ENCODE data around the gene PIK3AP1.

The PIK3AP1 gene

DNA sequence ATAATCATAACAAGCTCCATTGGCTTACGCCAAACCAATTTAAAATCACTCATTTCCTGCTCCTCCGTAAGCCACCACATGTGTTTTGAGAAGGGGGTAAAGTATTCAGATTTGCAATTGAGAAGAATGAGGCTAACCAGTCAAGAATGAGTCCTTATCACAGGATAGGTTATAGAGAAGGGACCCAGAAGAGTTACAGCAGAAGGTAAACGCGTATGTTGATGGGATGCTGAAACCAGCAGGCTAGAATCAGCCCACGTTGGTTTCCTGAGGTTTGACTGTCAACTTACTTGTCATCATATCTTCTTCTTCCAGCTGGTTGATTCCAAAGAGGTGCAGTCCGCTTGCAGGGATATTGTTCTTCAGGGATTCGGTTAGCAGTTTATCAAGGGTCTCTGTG lies 69.4 kb downstream of the PIK3AP1 start:
- 93% methylated on average over 7 of the region's 7 CpGs for WGBS
- no peak overlapping the region for H3K4me3 ChIP-seq (ENCODE audit: low read length)
- no peak overlapping the region for H3K27ac ChIP-seq (ENCODE audit: low read depth, low read length)
- no peaks in the 10 kb centered on the region for H3K27me3 ChIP-seq (ENCODE audit: insufficient read depth, low read length)
- H3K36me3 ChIP-seq (ENCODE audit: insufficient read depth, low read length), result no peaks in the 10 kb centered on the region
- H3K9ac ChIP-seq (ENCODE audit: low read depth, low read length), result no peak overlapping the region
- no peaks in the 10 kb centered on the region for H3K4me1 ChIP-seq (ENCODE audit: insufficient read depth, low read length)
- no peaks in the 10 kb centered on the region for H3K9me3 ChIP-seq (ENCODE audit: insufficient read depth, low read depth, low read length)

DNA sequence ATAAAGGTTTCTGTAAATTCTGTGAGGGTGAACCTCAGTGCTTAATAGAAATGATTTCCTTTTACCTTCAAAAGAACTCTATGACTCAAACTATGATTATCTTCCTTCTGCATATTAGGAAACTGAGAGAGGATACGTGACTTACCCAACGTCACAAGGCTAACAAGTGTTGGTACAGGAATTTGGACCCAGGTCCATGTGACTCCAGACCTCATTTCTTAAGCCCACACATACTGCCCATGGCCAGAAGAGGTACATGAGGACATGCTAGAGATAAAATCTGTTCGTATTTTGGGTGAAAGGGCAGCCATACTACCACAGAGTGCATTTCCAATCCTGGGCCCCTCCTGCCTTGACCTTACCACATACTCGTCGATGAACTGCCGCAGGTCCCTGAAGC lies 72.0 kb downstream of the PIK3AP1 start:
- H3K27ac ChIP-seq (ENCODE audit: low read depth, low read length), result no peak overlapping the region
- H3K9ac ChIP-seq (ENCODE audit: low read depth, low read length), result no peak overlapping the region
- no peaks in the 10 kb centered on the region for H3K36me3 ChIP-seq (ENCODE audit: insufficient read depth, low read length)

DNA sequence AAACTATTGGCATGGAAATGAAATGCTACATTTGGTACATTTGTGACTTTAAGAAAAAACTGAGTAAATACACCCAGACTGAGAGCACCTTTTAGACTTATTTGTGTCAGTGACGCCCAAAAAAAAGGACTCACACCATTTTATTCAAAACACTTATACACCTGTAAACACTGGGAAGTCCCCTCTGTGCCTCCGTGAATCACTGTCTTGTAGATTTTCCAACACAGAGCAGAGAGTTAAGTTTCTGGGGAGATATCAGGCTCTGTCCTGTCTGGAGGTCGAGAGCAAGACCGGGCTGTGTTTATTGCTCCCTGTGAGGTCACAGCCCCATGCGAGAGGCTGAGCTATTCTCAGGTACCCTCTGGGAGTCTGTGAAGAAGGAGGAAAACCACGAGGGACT lies 72.8 kb downstream of the PIK3AP1 start:
- H3K36me3 ChIP-seq (ENCODE audit: insufficient read depth, low read length), result no peaks in the 10 kb centered on the region
- H3K9me3 ChIP-seq (ENCODE audit: insufficient read depth, low read depth, low read length), result no peaks in the 10 kb centered on the region
- no peaks in the 10 kb centered on the region for H3K27me3 ChIP-seq (ENCODE audit: insufficient read depth, low read length)
- H3K4me1 ChIP-seq (ENCODE audit: insufficient read depth, low read length), result no peaks in the 10 kb centered on the region
- 84% methylated on average over 6 of the region's 6 CpGs for WGBS
- no peak overlapping the region for H3K4me3 ChIP-seq (ENCODE audit: low read length)
- H3K27ac ChIP-seq (ENCODE audit: low read depth, low read length), result no peak overlapping the region
- no peak overlapping the region for H3K9ac ChIP-seq (ENCODE audit: low read depth, low read length)

More for the DNA sequence above, 72.0 kb downstream of the PIK3AP1 start:
- Histone ChIP-seq H3K9me3 (ENCODE audit: insufficient read depth, low read depth, low read length) (no peaks in the 10 kb centered on the region), H3K27me3 (ENCODE audit: insufficient read depth, low read length) (no peaks in the 10 kb centered on the region), H3K4me1 (ENCODE audit: insufficient read depth, low read length) (no peaks in the 10 kb centered on the region), H3K4me3 (ENCODE audit: low read length) (no peak overlapping the region)
- 98% methylated on average over 6 of the region's 6 CpGs for WGBS

DNA sequence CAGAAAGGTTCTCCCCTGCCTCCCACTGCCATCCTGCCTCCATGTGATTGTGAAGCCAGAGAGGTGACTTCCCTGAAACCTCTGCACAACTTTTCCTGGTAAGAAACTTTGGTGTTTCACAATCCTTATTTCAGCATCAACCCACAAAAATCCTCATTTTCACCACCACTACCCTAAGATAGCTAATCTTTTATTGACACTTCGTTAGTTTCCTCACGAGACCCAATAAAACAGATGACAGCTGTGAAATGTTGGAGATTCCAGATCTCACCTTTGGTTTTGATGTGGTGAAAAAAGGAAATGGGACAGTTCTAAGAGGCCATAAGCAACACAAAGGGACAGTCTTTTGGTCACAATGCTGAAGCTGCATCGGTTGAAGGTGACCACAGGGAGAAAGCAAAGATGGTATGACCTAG lies 73.6 kb downstream of the PIK3AP1 start:
- Histone ChIP-seq H3K27ac (ENCODE audit: low read depth, low read length) (no peak overlapping the region), H3K4me3 (ENCODE audit: low read length) (no peak overlapping the region), H3K4me1 (ENCODE audit: insufficient read depth, low read length) (no peaks in the 10 kb centered on the region), H3K9ac (ENCODE audit: low read depth, low read length) (no peak overlapping the region), H3K36me3 (ENCODE audit: insufficient read depth, low read length) (no peaks in the 10 kb centered on the region), H3K27me3 (ENCODE audit: insufficient read depth, low read length) (no peaks in the 10 kb centered on the region), H3K9me3 (ENCODE audit: insufficient read depth, low read depth, low read length) (no peaks in the 10 kb centered on the region)
- 84% methylated on average over 3 of the region's 3 CpGs for WGBS

DNA sequence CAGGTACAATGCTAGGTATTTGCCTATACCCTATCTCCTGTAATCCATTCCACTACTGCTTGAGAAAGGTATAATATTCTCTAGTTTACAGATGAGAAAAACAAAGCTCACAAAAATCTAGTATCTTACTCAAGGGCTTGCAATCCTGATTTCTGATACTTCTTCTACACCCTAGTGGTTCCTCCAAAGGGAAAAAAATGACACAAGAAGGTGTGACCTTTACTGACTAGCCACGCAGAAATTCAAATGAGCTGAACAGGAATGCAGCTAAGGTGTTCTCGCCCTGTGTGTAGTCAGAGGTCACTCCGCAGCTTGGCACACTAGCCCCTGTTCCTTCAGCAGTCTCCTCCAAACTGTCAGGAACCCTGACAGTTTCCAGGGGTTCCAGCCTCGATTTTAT lies 74.0 kb downstream of the PIK3AP1 start:
- no peak overlapping the region for H3K27ac ChIP-seq (ENCODE audit: low read depth, low read length)
- H3K9me3 ChIP-seq (ENCODE audit: insufficient read depth, low read depth, low read length), result no peaks in the 10 kb centered on the region
- H3K36me3 ChIP-seq (ENCODE audit: insufficient read depth, low read length), result no peaks in the 10 kb centered on the region
- H3K9ac ChIP-seq (ENCODE audit: low read depth, low read length), result no peak overlapping the region
- H3K27me3 ChIP-seq (ENCODE audit: insufficient read depth, low read length), result no peaks in the 10 kb centered on the region
- H3K4me3 ChIP-seq (ENCODE audit: low read length), result no peak overlapping the region
- 92% methylated on average over 4 of the region's 4 CpGs for WGBS
- H3K4me1 ChIP-seq (ENCODE audit: insufficient read depth, low read length), result no peaks in the 10 kb centered on the region

DNA sequence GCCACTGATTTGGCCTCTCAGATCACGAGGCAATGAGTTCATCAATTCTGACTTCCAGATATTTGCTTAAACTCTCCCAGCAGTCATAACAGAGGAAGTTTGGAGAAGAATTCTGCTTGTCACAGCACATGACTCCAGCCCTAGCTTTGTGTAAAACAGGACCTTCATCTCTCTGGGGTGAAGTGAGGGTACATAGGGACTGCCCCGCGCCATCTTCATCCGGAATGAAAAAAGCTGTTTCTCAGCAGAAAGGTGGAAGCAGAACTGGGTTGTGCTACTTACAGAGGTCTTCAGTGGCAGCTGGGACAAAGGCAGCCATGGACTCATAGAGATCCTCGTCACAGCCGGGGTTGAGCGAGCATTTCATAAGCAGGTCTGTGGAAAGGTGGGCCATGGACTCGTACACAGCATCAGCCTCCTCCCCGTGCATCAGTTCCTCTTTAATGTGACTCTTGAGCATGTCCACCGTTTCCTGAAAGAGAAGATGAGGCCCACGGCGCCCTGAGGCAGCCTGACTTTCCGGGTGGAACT lies 75.1 kb downstream of the PIK3AP1 start:
- Histone ChIP-seq H3K4me1 (ENCODE audit: insufficient read depth, low read length) (no peaks in the 10 kb centered on the region), H3K27me3 (ENCODE audit: insufficient read depth, low read length) (no peaks in the 10 kb centered on the region), H3K27ac (ENCODE audit: low read depth, low read length) (no peak overlapping the region), H3K36me3 (ENCODE audit: insufficient read depth, low read length) (no peaks in the 10 kb centered on the region), H3K9ac (ENCODE audit: low read depth, low read length) (no peak overlapping the region), H3K9me3 (ENCODE audit: insufficient read depth, low read depth, low read length) (no peaks in the 10 kb centered on the region), H3K4me3 (ENCODE audit: low read length) (no peak overlapping the region)
- 93% methylated on average over 13 of the region's 13 CpGs for WGBS

DNA sequence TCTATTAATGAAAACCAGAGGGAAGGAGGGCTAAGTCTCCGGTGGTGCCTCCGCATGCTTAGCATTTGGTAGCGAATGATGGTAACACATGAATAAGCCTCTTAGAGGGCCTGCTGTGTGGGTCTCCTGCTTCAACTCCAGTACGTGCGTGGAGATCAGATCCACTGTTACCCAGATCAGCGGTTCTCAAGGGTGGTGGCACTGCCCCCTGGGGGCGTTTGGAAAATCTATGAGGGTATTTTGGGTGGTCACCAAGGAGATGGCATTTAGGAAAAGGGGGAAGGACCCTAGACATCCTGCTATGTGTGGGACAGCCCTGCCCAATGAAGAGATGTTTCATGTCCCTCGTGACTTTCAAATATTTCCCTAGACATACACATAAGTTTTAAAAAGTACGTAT lies 76.4 kb downstream of the PIK3AP1 start:
- Histone ChIP-seq H3K27me3 (ENCODE audit: insufficient read depth, low read length) (no peaks in the 10 kb centered on the region), H3K27ac (ENCODE audit: low read depth, low read length) (no peak overlapping the region), H3K36me3 (ENCODE audit: insufficient read depth, low read length) (no peaks in the 10 kb centered on the region), H3K9me3 (ENCODE audit: insufficient read depth, low read depth, low read length) (no peaks in the 10 kb centered on the region), H3K9ac (ENCODE audit: low read depth, low read length) (no peak overlapping the region), H3K4me3 (ENCODE audit: low read length) (no peak overlapping the region), H3K4me1 (ENCODE audit: insufficient read depth, low read length) (no peaks in the 10 kb centered on the region)
- WGBS, result 86% methylated on average over 7 of the region's 9 CpGs

DNA sequence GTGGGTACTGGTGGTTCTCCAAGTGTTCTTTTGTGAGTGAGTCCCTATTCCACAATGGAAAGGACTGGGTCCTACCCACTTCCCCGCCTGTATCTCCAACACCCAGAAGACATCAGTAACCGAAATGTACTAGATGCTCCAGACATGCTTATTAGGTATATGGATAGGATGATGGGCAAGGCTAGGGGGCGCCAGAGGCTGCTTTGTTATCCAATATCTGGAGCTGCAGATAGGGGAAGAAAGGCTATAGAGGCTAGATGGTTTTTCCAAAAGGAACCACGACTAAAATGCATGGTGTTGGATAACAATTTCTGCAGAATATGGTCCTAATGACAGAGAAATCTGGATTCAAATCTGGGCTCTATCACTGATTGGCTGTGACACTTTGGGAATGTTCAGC lies 77.3 kb downstream of the PIK3AP1 start:
- H3K27ac ChIP-seq (ENCODE audit: low read depth, low read length), result no peak overlapping the region
- H3K36me3 ChIP-seq (ENCODE audit: insufficient read depth, low read length), result no peaks in the 10 kb centered on the region
- H3K4me1 ChIP-seq (ENCODE audit: insufficient read depth, low read length), result no peaks in the 10 kb centered on the region
- H3K27me3 ChIP-seq (ENCODE audit: insufficient read depth, low read length), result no peaks in the 10 kb centered on the region
- WGBS, result 48% methylated on average over 3 of the region's 4 CpGs
- no peak overlapping the region for H3K9ac ChIP-seq (ENCODE audit: low read depth, low read length)
- H3K9me3 ChIP-seq (ENCODE audit: insufficient read depth, low read depth, low read length), result no peaks in the 10 kb centered on the region
- H3K4me3 ChIP-seq (ENCODE audit: low read length), result no peak overlapping the region

DNA sequence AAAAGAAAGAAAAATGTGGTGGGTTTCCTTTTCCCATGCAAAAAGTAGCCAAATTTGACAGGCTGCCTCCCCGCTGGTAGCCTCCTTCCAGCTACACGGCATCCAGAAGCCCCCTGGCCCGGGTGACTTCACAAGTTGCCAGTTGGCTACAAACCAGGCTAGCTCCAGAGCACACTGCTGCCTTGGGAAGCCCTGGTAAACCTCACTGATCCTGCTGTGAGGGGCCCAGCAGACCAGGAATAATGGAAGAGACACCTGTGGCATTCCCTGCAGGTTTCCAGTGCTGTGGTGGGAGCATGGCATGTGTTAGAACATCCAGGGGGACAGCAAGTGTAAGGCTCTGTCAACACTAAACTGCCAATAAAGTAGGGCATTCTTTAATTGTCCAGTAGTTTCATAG lies 77.8 kb downstream of the PIK3AP1 start:
- H3K27me3 ChIP-seq (ENCODE audit: insufficient read depth, low read length), result no peaks in the 10 kb centered on the region
- WGBS, result 67% methylated on average over 3 of the region's 3 CpGs
- no peaks in the 10 kb centered on the region for H3K4me1 ChIP-seq (ENCODE audit: insufficient read depth, low read length)
- H3K27ac ChIP-seq (ENCODE audit: low read depth, low read length), result no peak overlapping the region
- H3K36me3 ChIP-seq (ENCODE audit: insufficient read depth, low read length), result no peaks in the 10 kb centered on the region
- no peak overlapping the region for H3K4me3 ChIP-seq (ENCODE audit: low read length)
- H3K9me3 ChIP-seq (ENCODE audit: insufficient read depth, low read depth, low read length), result no peaks in the 10 kb centered on the region
- H3K9ac ChIP-seq (ENCODE audit: low read depth, low read length), result no peak overlapping the region

DNA sequence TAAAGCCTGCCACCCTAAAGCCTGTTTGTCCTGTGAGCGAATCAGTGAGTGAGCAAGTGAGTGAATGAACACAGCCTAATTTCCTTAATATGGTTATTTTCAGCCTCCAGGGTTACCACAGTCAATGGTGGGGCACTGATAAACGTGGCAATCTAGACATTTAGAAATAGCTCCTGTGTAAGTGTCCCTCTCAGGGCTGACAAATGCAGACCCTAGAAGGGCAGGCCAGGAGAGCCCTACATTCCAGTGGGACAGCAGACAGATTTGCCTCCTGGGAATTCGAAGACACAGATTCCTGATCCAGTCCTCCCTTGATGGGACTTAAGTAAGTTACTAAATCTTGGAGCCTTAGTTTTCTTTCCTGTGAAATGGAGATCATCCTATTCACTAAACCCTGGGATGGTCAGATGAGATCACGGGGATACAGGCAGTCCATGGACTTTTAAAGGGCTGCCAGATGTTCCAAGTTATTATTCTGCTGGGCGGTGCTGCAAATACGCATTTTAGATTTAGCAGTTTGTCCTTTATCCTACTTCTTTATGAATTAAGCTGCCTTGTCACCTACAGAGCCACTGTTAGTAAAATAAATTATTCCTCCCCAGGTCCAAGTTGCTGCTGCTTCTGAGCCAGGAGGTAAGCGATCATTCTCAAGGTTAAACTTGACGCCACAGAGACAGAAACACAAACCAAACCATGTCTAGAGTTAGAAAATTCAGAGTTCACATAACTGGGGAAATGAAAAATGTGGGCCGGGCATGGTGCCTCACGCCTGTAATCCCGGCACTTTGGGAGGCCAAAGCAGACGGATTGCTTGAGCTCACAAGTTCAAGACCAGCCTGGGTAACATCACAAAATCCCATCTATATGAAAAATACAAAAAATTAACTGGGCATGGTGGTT lies 78.7 kb downstream of the PIK3AP1 start:
- no peaks in the 10 kb centered on the region for H3K4me1 ChIP-seq (ENCODE audit: insufficient read depth, low read length)
- no peak overlapping the region for H3K9ac ChIP-seq (ENCODE audit: low read depth, low read length)
- WGBS, result 90% methylated on average over 12 of the region's 12 CpGs
- H3K4me3 ChIP-seq (ENCODE audit: low read length), result no peak overlapping the region
- H3K36me3 ChIP-seq (ENCODE audit: insufficient read depth, low read length), result no peaks in the 10 kb centered on the region
- no peak overlapping the region for H3K27ac ChIP-seq (ENCODE audit: low read depth, low read length)
- no peaks in the 10 kb centered on the region for H3K9me3 ChIP-seq (ENCODE audit: insufficient read depth, low read depth, low read length)
- no peaks in the 10 kb centered on the region for H3K27me3 ChIP-seq (ENCODE audit: insufficient read depth, low read length)

DNA sequence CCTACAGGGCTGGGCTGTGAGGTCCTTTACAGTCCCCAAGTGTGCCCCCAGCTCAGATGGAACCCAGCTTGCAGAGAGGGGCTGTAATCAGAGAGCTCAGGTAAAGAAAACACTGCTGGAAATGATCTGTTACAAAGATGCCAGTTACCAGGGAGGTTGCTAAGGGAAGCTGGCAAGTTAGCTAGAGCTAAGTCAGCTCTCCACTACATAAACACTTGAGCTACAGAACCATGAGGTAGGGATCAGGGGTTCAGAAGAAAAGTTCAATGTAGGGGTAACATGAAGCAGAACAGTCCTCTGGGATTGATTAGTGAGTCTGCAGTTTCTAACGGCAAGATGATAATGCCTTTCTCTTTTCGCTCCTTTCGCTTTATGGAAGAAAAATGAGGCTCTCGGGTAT lies 80.4 kb downstream of the PIK3AP1 start:
- Histone ChIP-seq H3K36me3 (ENCODE audit: insufficient read depth, low read length) (no peaks in the 10 kb centered on the region), H3K27ac (ENCODE audit: low read depth, low read length) (no peak overlapping the region), H3K9me3 (ENCODE audit: insufficient read depth, low read depth, low read length) (no peaks in the 10 kb centered on the region), H3K9ac (ENCODE audit: low read depth, low read length) (no peak overlapping the region), H3K4me1 (ENCODE audit: insufficient read depth, low read length) (no peaks in the 10 kb centered on the region), H3K27me3 (ENCODE audit: insufficient read depth, low read length) (no peaks in the 10 kb centered on the region), H3K4me3 (ENCODE audit: low read length) (no peak overlapping the region)
- 97% methylated on average over 4 of the region's 4 CpGs for WGBS
